ENCODE results near the gene ADAMTSL4.
A peak's percentile ranks its signal among the peaks of the same experiment; 100 is the strongest.

Gene ADAMTSL4

DNA sequence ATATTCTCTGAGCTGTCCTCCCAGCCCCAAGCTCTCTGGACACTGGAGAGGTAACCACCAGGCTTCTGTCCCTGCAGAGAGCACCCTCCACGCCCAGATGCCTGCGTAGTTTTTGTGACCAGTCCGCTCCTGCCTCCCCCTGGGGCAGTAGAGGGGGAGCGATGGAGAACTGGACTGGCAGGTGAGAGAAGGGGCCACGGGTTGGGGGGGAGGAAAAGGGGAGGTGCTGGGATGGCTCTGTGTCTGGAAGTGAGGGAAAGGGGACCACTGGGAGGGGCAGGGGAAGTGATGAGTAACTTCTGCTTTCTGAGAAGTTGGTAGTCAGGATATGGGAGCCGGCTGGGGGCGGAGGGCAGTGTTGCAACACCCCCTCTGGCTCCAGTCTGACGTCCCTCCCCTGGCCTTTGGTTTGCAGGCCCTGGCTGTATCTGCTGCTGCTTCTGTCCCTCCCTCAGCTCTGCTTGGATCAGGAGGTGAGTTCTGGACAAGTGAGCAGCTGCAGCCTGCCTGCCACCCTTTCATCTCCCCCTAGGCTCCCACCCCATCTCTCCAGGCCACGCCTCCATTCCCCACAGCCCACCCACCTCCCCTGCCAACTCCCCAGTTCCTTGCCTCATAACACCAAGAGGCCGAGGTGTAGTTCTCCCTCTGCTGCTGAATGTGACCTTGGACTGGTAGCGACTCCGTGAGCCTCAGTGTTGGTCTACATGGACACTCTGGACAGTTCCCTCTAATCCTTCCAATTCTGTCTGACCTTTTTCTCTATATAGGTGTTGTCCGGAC, 3.1 kb downstream of the ADAMTSL4 start:
- peak; percentile 98 for DNase-seq
- in situ Hi-C loops (cut with MboI; ENCODE audit: low pct_unique_long_range_greater_than_20kb, low sequenced_read_pairs) = no loop called here

- in situ Hi-C loops (cut with MboI; ENCODE audit: low pct_unique_long_range_greater_than_20kb, low sequenced_read_pairs) = no loop called here
- DNase-seq = no peak
Measured at GRCh38 chr1:150552911-150553289, 3.7 kb downstream of the ADAMTSL4 start.

DNA sequence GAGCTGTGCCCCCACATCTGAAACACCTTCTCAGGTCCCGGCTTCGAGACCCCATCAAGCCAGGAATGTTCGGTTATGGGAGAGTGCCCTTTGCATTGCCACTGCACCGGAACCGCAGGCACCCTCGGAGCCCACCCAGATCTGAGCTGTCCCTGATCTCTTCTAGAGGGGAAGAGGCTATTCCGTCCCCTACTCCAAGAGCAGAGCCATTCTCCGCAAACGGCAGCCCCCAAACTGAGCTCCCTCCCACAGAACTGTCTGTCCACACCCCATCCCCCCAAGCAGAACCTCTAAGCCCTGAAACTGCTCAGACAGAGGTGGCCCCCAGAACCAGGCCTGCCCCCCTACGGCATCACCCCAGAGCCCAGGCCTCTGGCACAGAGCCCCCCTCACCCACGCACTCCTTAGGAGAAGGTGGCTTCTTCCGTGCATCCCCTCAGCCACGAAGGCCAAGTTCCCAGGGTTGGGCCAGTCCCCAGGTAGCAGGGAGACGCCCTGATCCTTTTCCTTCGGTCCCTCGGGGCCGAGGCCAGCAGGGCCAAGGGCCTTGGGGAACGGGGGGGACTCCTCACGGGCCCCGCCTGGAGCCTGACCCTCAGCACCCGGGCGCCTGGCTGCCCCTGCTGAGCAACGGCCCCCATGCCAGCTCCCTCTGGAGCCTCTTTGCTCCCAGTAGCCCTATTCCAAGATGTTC, 4.3 kb downstream of the ADAMTSL4 start:
- DNase-seq = no peak
- in situ Hi-C loops (cut with MboI; ENCODE audit: low pct_unique_long_range_greater_than_20kb, low sequenced_read_pairs) = no loop called here

DNA sequence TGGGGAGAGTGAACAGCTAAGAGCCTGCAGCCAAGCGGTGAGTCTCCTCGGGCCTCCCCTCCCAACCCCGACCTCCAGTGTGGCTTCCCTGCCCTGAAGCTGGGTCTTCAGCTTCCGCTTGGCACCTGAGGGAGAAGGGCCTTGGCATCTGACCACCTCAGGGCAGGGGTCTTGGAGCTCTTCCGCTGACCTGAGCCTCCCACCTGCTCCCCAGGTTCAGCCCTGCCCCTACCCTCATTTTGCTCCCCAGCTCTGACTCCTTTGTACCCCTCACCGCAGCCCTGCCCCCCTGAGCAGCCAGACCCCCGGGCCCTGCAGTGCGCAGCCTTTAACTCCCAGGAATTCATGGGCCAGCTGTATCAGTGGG, 4.9 kb downstream of the ADAMTSL4 start:
- no peak for DNase-seq
- in situ Hi-C loops (cut with MboI; ENCODE audit: low pct_unique_long_range_greater_than_20kb, low sequenced_read_pairs) = no loop called here

DNA sequence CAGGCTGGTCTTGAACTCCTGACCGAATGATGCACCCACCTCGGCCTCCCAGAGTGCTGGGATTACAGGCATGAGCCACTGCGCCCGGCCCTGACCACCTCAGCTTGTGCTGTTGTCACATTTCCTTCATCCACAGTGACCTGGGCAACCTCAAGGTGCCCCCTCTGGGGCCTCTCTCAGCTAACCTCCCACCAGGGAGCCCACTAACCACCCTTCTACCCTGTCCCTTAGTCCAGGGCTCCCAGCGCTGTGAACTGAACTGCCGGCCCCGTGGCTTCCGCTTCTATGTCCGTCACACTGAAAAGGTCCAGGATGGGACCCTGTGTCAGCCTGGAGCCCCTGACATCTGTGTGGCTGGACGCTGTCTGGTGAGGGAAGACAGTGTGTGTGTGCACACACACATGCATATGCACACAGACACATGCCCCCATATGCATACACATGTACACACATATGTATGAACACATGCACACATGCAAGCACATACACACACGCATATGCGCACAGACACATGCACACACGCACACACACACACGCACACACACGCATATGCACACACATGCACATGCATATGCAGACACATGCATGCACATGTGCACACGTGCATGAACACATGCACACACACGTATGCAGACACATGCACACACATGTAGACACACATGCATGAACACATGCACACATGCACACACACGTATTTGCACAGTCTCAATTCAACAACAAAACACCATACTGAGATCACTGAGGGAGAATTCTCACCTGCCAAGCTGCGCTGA, 6.2 kb downstream of the ADAMTSL4 start:
- in situ Hi-C loops (cut with MboI; ENCODE audit: low pct_unique_long_range_greater_than_20kb, low sequenced_read_pairs) = no loop called here
- no peak for DNase-seq

- in situ Hi-C loops (cut with MboI; ENCODE audit: low pct_unique_long_range_greater_than_20kb, low sequenced_read_pairs) = no loop called here
- DNase-seq = no peak
Measured at GRCh38 chr1:150555971-150556865, 7.0 kb downstream of the ADAMTSL4 start.

GRCh38 chr1:150557065-150557600, 7.9 kb downstream of the ADAMTSL4 start:
- in situ Hi-C loops (cut with MboI; ENCODE audit: low pct_unique_long_range_greater_than_20kb, low sequenced_read_pairs) = no loop called here
- no peak for DNase-seq

- in situ Hi-C loops (cut with MboI; ENCODE audit: low pct_unique_long_range_greater_than_20kb, low sequenced_read_pairs) = no loop called here
- DNase-seq = no peak
Measured at GRCh38 chr1:150557813-150558212, 8.6 kb downstream of the ADAMTSL4 start.

DNA sequence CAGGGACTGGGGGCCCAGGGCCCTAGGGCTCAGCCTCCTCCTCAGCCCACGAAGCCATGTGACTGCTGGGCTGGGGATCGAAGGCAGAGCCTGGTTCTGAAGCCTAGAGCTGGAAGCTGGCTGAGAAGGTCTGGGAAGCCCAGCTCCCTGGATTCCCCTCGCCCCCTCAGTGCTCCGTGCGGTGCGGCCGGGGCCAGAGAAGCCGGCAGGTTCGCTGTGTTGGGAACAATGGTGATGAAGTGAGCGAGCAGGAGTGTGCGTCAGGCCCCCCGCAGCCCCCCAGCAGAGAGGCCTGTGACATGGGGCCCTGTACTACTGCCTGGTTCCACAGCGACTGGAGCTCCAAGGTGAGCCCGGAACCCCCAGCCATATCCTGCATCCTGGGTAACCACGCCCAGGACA, 9.1 kb downstream of the ADAMTSL4 start:
- DNase-seq = no peak
- in situ Hi-C loops (cut with MboI; ENCODE audit: low pct_unique_long_range_greater_than_20kb, low sequenced_read_pairs) = no loop called here

DNA sequence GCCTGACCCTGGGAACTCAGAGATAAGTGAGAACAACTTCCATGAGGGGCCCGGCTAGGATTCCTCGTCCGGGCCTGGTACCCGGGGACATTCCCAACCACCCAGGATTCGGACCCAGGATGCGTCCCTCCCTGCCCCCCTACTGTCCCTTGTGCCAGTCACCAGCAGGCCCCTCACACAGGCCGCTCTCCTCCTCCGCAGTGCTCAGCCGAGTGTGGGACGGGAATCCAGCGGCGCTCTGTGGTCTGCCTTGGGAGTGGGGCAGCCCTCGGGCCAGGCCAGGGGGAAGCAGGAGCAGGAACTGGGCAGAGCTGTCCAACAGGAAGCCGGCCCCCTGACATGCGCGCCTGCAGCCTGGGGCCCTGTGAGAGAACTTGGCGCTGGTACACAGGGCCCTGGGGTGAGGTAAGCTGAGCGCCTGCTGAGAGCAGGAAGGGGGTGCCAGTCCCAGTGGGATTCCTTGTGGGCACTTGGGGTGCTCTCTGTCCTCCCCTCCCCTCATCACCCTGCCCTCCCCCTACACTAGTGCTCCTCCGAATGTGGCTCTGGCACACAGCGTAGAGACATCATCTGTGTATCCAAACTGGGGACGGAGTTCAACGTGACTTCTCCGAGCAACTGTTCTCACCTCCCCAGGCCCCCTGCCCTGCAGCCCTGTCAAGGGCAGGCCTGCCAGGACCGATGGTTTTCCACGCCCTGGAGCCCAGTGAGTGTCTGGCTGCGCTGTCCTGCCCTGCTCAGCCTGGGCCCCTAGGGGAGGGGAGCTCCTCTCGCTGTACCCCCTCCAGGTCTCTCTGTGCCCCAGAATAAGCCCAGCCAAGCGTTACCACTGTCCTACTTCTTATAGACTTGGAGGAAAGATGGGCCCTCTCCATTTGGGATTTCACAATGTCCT, 9.8 kb downstream of the ADAMTSL4 start:
- in situ Hi-C loops (cut with MboI; ENCODE audit: low pct_unique_long_range_greater_than_20kb, low sequenced_read_pairs) = no loop called here
- DNase-seq = no peak

DNA sequence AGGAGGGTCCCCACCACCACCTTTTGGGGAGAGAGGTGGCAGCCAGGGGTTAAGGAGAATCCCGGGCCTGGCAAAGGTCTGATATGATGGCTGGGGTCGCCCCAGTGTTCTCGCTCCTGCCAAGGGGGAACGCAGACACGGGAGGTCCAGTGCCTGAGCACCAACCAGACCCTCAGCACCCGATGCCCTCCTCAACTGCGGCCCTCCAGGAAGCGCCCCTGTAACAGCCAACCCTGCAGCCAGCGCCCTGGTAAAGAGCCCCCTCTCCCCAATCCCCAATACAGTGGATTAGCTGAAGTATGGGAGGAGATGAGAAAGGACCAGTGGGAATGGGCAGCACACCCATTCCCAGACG, 10.4 kb downstream of the ADAMTSL4 start:
- no peak for DNase-seq
- in situ Hi-C loops (cut with MboI; ENCODE audit: low pct_unique_long_range_greater_than_20kb, low sequenced_read_pairs) = no loop called here

DNA sequence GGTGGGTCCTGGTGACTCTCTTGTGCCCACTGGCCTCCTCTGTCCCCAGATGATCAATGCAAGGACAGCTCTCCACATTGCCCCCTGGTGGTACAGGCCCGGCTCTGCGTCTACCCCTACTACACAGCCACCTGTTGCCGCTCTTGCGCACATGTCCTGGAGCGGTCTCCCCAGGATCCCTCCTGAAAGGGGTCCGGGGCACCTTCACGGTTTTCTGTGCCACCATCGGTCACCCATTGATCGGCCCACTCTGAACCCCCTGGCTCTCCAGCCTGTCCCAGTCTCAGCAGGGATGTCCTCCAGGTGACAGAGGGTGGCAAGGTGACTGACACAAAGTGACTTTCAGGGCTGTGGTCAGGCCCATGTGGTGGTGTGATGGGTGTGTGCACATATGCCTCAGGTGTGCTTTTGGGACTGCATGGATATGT, 10.8 kb downstream of the ADAMTSL4 start:
- DNase-seq = peak; percentile 77
- in situ Hi-C loops (cut with MboI; ENCODE audit: low pct_unique_long_range_greater_than_20kb, low sequenced_read_pairs) = no loop called here

GRCh38 chr1:150560576-150561253, 11.5 kb downstream of the ADAMTSL4 start:
- in situ Hi-C loops (cut with MboI; ENCODE audit: low pct_unique_long_range_greater_than_20kb, low sequenced_read_pairs) = no loop called here
- peak; percentile 90 for DNase-seq

- in situ Hi-C loops (cut with MboI; ENCODE audit: low pct_unique_long_range_greater_than_20kb, low sequenced_read_pairs) = no loop called here
- DNase-seq = peak; percentile 89
Measured at GRCh38 chr1:150561254-150561973, 12.2 kb downstream of the ADAMTSL4 start.

GRCh38 chr1:150561974-150562445, 12.8 kb downstream of the ADAMTSL4 start:
- peak; percentile 79 for DNase-seq
- in situ Hi-C loops (cut with MboI; ENCODE audit: low pct_unique_long_range_greater_than_20kb, low sequenced_read_pairs) = no loop called here

DNA sequence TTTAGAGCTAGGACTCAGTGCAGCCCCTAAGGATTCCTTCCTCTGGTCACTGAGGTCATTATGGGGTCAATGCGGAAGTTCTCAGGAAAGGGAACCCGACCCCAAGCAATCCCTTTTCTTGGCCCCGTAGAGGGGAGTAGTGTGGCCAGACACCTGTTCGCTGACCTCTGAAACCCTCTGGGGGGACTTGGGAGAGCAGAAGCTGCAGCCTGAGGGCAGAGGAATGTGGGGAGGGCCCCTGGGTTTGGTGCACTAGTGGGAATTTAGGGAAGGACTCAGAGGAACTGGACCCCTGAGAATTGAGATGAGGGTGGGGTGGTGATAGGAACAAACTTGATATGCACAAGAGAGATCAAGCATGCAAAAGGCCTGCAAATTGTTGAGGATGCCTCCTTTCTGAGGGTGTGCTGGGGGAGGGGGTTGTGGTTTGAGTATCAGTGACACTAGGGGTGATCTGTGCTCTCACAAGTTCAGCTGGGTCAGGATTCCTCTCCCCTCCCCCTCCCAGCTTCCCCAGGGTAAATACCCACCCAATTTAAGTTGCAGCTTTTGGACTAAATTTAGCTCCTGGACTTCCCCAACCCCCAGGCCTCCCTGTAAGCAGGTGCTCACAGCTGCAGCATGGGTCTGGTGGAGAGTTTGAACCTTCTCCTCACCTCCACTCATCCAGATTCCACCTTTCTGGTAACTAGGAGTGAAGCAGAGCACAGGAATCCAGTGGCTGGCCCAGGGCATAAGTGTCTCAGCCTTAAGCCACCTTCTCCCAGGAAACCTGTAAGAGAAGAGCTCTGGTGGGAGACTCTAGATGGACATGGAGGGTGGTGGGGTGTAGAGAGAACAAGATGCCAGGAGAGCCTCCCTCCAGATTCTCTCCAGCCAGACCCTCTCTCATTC, 13.5 kb downstream of the ADAMTSL4 start:
- in situ Hi-C loops (cut with MboI; ENCODE audit: low pct_unique_long_range_greater_than_20kb, low sequenced_read_pairs) = no loop called here
- peak; percentile 34 for DNase-seq
